Prostate gland (tissue), 2 donors: ENCODE measurements around the gene MIGA2.

ENCODE experiments used
- CTCF ChIP-seq, 4 experiments: fragments of 200-600 bp in 2 of 4; fragments of 450-650 bp in 2 of 4; sonication (generic) in 2 of 4; IDR thresholded peaks; 1 replicate in 3 of 4; 2 replicates in 1 of 4; pipeline ENCODE4 v1.5.1; 2016 to 2019; ENCODE audit warnings: antibody characterized with exemption in 4 of 4, mild to moderate bottlenecking in 2 of 4, moderate library complexity in 2 of 4
- POLR2A ChIP-seq: fragments of 450-650 bp; IDR thresholded peaks from one replicate; pipeline ENCODE4 v1.6.1; 2016; ENCODE audit warnings: antibody characterized with exemption, mild to moderate bottlenecking

GRCh38 chr9:129078691-129079503 lies 42.5 kb downstream of the MIGA2 start:
- TF ChIP-seq CTCF (IDR thresholded peaks at IDR 0.05) (no peak), POLR2A (no peak)
